ENCODE measurements around the gene AQP3. TPM values are rescaled to one million over a fixed set of nuclear protein-coding genes. Genes with fewer than 3 reads are reported as not detected.

AQP3 gene
- total RNA-seq, 4 donors from 2014 or later: 1,484 to 2,988 (median 2,291) TPM

GRCh38 chr9:33452828-33453271 is 5.5 kb upstream of the AQP3 start:
- peaks cover 15 to 70% (median 29%) of the 10 kb centered on the region in 3 donors for H3K4me1 ChIP-seq
- H3K36me3 ChIP-seq: no peaks in the 10 kb centered on the region
- no peaks in the 10 kb centered on the region for H3K9me3 ChIP-seq
- no peak for DNase-seq
- TF ChIP-seq POLR2A (IDR thresholded peaks at IDR 0.05) (no peak), CTCF (IDR thresholded peaks at IDR 0.05) (peak; percentile 43 to 86 (median 64))
- H3K27me3 ChIP-seq: no peaks in the 10 kb centered on the region
- intact Hi-C loops (cut with DNase I): no loop called here
- no peak overlapping the region for H3K4me3 ChIP-seq
- no CpG with 5 or more reads among the region's 7 CpGs for WGBS, 2 donors
- peak overlapping the region; percentile 66 to 81 (median 70) for H3K27ac ChIP-seq

GRCh38 chr9:33450621-33451146 is 3.3 kb upstream of the AQP3 start:
- Histone ChIP-seq H3K4me1 (peaks cover 21 to 83% (median 35%) of the 10 kb centered on the region in 3 donors), H3K27ac (peak overlapping the region in 3 of 4 donors; percentile 1 to 91 (median 58)), H3K4me3 (no peak overlapping the region), H3K36me3 (peaks cover 0 to 5% (median 0%) of the 10 kb centered on the region in 3 donors), H3K27me3 (no peaks in the 10 kb centered on the region), H3K9me3 (no peaks in the 10 kb centered on the region)
- WGBS, 2 donors: 88 to 95% methylated on average over 1 to 2 of the region's 4 CpGs
- no peak for TF ChIP-seq CTCF (IDR thresholded peaks at IDR 0.05)
- no peak for TF ChIP-seq POLR2A (IDR thresholded peaks at IDR 0.05)
- DNase-seq: no peak
- intact Hi-C loops (cut with DNase I): no loop called here

- TF ChIP-seq CTCF (IDR thresholded peaks at IDR 0.05): no peak
- no peak for TF ChIP-seq POLR2A (IDR thresholded peaks at IDR 0.05)
- H3K36me3 ChIP-seq: peaks cover 0 to 12% (median 4%) of the 10 kb centered on the region in 3 donors
- no peaks in the 10 kb centered on the region for H3K9me3 ChIP-seq
- H3K4me3 ChIP-seq: no peak overlapping the region
- intact Hi-C loops (cut with DNase I): loop anchor here (5.0 kb wide), 1 partner anchor 47 kb away; the partner anchor contains the start of gene AQP7
- H3K27ac ChIP-seq: peak overlapping the region in 3 of 4 donors; percentile 1 to 91 (median 58)
- no peaks in the 10 kb centered on the region for H3K27me3 ChIP-seq
- H3K4me1 ChIP-seq: peaks cover 21 to 92% (median 35%) of the 10 kb centered on the region in 3 donors
- DNase-seq: no peak
- 72 to 73% methylated on average over 4 of the region's 5 CpGs for WGBS, 2 donors
Measured at GRCh38 chr9:33449715-33450114, 2.3 kb upstream of the AQP3 start.

GRCh38 chr9:33447799-33448553 is 583 bp upstream of the AQP3 start:
- intact Hi-C loops (cut with DNase I): loop anchor here (5.0 kb wide), 1 partner anchor 46 kb away; the partner anchor contains the start of gene AQP7
- Histone ChIP-seq H3K9me3 (no peaks in the 10 kb centered on the region), H3K27me3 (no peaks in the 10 kb centered on the region), H3K27ac (peak overlapping the region; percentile 87 to 92 (median 92)), H3K4me3 (peak overlapping the region; percentile 70 to 78 (median 74)), H3K4me1 (peaks cover 28 to 92% (median 30%) of the 10 kb centered on the region in 3 donors), H3K36me3 (peaks cover 4 to 14% (median 14%) of the 10 kb centered on the region in 3 donors)
- no peak for DNase-seq
- TF ChIP-seq POLR2A (IDR thresholded peaks at IDR 0.05) (peak in 1 of 4 donors; percentile 7), CTCF (IDR thresholded peaks at IDR 0.05) (no peak)
- 20 to 24% methylated on average over 12 to 18 of the region's 20 CpGs for WGBS, 2 donors
